Transverse colon (tissue), 4 donors: ENCODE results near the gene CORO2B.

Experiments used
- EP300 ChIP-seq: sonication (generic); formaldehyde crosslinking; IDR thresholded peaks from one replicate; pipeline ENCODE4 v1.6.1; 2017; ENCODE audit warnings: antibody characterized with exemption, low read depth
- POLR2A ChIP-seq: fragments of 450-650 bp; IDR thresholded peaks from one replicate; pipeline ENCODE4 v1.6.1; 2016; ENCODE audit warnings: antibody characterized with exemption, mild to moderate bottlenecking, moderate library complexity
- POLR2AphosphoS5 ChIP-seq, 3 donors: sonication (generic); formaldehyde crosslinking; IDR thresholded peaks; one replicate each; pipeline ENCODE4 v1.6.1; 2016; ENCODE audit warnings: antibody characterized with exemption in 3 of 3
- TF ChIP-seq, protein P1 (sequence below), 5 experiments: fragments of 200-600 bp in 3 of 5; fragments of 450-650 bp in 2 of 5; sonication (generic) in 3 of 5; IDR thresholded peaks; 1 replicate in 2 of 5; 2 replicates in 3 of 5; pipeline ENCODE4 v1.5.1; 2016 to 2017; ENCODE audit warnings: antibody characterized with exemption in 5 of 5, inconsistent platforms in 3 of 5, mild to moderate bottlenecking in 2 of 5, moderate library complexity in 1 of 5

DNA sequence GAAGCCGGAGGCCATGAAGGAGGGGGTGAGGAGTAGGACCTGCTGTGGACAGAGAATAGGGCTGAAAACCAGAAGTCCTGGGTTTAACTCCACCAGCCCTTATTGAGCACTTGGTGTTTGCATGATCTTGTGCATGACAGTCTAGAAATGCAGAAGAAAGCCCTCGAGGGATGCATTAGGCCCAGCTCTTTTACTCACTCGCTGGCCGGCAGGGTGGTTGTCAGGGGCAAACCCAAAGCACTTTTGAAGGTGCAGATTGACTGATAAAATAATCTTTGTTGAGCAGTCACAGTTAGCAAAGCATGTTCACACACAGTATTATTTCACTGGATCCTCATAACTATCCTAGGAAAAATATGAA, 55.3 kb downstream of the CORO2B start:
- TF ChIP-seq, protein P1, sequence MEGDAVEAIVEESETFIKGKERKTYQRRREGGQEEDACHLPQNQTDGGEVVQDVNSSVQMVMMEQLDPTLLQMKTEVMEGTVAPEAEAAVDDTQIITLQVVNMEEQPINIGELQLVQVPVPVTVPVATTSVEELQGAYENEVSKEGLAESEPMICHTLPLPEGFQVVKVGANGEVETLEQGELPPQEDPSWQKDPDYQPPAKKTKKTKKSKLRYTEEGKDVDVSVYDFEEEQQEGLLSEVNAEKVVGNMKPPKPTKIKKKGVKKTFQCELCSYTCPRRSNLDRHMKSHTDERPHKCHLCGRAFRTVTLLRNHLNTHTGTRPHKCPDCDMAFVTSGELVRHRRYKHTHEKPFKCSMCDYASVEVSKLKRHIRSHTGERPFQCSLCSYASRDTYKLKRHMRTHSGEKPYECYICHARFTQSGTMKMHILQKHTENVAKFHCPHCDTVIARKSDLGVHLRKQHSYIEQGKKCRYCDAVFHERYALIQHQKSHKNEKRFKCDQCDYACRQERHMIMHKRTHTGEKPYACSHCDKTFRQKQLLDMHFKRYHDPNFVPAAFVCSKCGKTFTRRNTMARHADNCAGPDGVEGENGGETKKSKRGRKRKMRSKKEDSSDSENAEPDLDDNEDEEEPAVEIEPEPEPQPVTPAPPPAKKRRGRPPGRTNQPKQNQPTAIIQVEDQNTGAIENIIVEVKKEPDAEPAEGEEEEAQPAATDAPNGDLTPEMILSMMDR (IDR thresholded peaks at IDR 0.05): no peak
- TF ChIP-seq POLR2AphosphoS5 (IDR thresholded peaks at IDR 0.05): no peak
- no peak for TF ChIP-seq POLR2A
- TF ChIP-seq EP300: no peak
